Activated B cell treated with CpG ODN at 0.5 μM for 24 hours (primary cell): ENCODE measurements around the gene STRADA. TPM values are rescaled to one million over a fixed set of nuclear protein-coding genes. Genes with fewer than 3 reads are reported as not detected.
A peak's percentile ranks its signal among the peaks of the same experiment; 100 is the strongest.

Source experiments
- ATAC-seq: fragments of 200-7000 bp; cut with Tn5 transposase; one replicate; pipeline ENCODE4 v1.10.0; 2021; ENCODE audit warnings: low read depth, mild to moderate bottlenecking, moderate library complexity
- CTCF ChIA-PET: fragments of 350-600 bp; sonication (Branson Sonifier 250); formaldehyde crosslinking; loops from one replicate; lab custom pipeline; 2021; ENCODE audit warnings: antibody characterized with exemption; lab: Charles Lee
- POLR2A ChIA-PET: fragments of 350-600 bp; sonication (Branson Sonifier 250); formaldehyde crosslinking; loops from one replicate; lab custom pipeline; 2021; ENCODE audit warnings: antibody characterized with exemption; lab: Charles Lee
- DNase-seq: peaks from one replicate; pipeline ENCODE4 v3.0.0; 2022
- H3K27ac Mint-ChIP-seq: one replicate; pipeline ENCODE4 v1.8.0; 2020; ENCODE audit warnings: mixed read lengths
- H3K27me3 Mint-ChIP-seq: one replicate; pipeline ENCODE4 v1.8.0; 2021; ENCODE audit warnings: mixed read lengths
- H3K36me3 Mint-ChIP-seq: one replicate; pipeline ENCODE4 v1.8.0; 2021; ENCODE audit warnings: low read depth, mixed read lengths
- H3K4me1 Mint-ChIP-seq: one replicate; pipeline ENCODE4 v1.8.0; 2021; ENCODE audit warnings: mixed read lengths
- H3K4me3 Mint-ChIP-seq: one replicate; pipeline ENCODE4 v1.8.0; 2020; ENCODE audit warnings: mild to moderate bottlenecking, mixed read lengths
- H3K9me3 Mint-ChIP-seq: one replicate; pipeline ENCODE4 v1.8.0; 2020; ENCODE audit warnings: mixed read lengths
- intact Hi-C: fragments of 100-400 bp; cut with micrococcal nuclease; formaldehyde crosslinking; loops from one replicate; pipeline ENCODE4 v1.15.1; 2024
- total RNA-seq: library from RNA; stranded (reverse); gene quantifications from 2 replicates; pipeline ENCODE4 v1.2.3, GENCODE V29; 2022
- TF ChIP-seq, protein P1 (sequence below): fragments of 200-600 bp; IDR thresholded peaks from one replicate; pipeline ENCODE4 v1.8.0; 2022; ENCODE audit warnings: antibody characterized with exemption, mild to moderate bottlenecking

Gene STRADA
- total RNA-seq, 1 donor from 2014 or later: 80.2 TPM

GRCh38 chr17:63774969-63775265, 33.3 kb upstream of the STRADA start:
- intact Hi-C loops: loop anchor here (5.0 kb wide), 1 partner anchor 328 kb away; the partner anchor contains the start of gene CYB561
- H3K36me3 Mint-ChIP-seq: peaks cover 59% of the 10 kb centered on the region
- DNase-seq: no peak
- H3K27me3 Mint-ChIP-seq: no peaks in the 10 kb centered on the region
- H3K27ac Mint-ChIP-seq: peak overlapping the region; percentile 99
- no peaks in the 10 kb centered on the region for H3K9me3 Mint-ChIP-seq
- H3K4me3 Mint-ChIP-seq: peak overlapping the region; percentile 92
- TF ChIP-seq, protein P1, sequence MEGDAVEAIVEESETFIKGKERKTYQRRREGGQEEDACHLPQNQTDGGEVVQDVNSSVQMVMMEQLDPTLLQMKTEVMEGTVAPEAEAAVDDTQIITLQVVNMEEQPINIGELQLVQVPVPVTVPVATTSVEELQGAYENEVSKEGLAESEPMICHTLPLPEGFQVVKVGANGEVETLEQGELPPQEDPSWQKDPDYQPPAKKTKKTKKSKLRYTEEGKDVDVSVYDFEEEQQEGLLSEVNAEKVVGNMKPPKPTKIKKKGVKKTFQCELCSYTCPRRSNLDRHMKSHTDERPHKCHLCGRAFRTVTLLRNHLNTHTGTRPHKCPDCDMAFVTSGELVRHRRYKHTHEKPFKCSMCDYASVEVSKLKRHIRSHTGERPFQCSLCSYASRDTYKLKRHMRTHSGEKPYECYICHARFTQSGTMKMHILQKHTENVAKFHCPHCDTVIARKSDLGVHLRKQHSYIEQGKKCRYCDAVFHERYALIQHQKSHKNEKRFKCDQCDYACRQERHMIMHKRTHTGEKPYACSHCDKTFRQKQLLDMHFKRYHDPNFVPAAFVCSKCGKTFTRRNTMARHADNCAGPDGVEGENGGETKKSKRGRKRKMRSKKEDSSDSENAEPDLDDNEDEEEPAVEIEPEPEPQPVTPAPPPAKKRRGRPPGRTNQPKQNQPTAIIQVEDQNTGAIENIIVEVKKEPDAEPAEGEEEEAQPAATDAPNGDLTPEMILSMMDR: no peak
- peaks cover 63% of the 10 kb centered on the region for H3K4me1 Mint-ChIP-seq
- ChIA-PET CTCF (interaction anchor here (1.2 kb wide), 1 partner anchor 32 kb away, joined by 3 read pairs; no protein-coding TSS in a partner anchor), POLR2A (interaction anchor here (0.7 to 6.4 kb wide), 16 partner anchors 10 to 731 kb away, joined by 3 to 256 read pairs (median 16); partner anchors contain the start of genes CEP95, DCAF7, DDX5 and ICAM2)
- no peak for ATAC-seq

GRCh38 chr17:63774141-63774968, 32.8 kb upstream of the STRADA start, which contains the start of gene DDX42:
Gene DDX42 (plus strand): TSS chr17:63774170. CDS start chr17:63787050, 12,880 bp downstream.
- ATAC-seq (no peak), DNase-seq (no peak)
- H3K4me1 Mint-ChIP-seq: peaks cover 60% of the 10 kb centered on the region
- intact Hi-C loops: loop anchor here (5.0 kb wide), 1 partner anchor 327 kb away; the partner anchor contains the start of gene CYB561
- H3K27me3 Mint-ChIP-seq: no peaks in the 10 kb centered on the region
- peaks cover 55% of the 10 kb centered on the region for H3K36me3 Mint-ChIP-seq
- peak within 1 kb of the TSS; percentile 99 for H3K27ac Mint-ChIP-seq
- TF ChIP-seq, protein P1: no peak
- H3K4me3 Mint-ChIP-seq: peak within 1 kb of the TSS; percentile 92
- CTCF ChIA-PET: interaction anchor here (0.9 to 2.3 kb wide), 6 partner anchors 9 to 349 kb away, joined by 3 to 6 read pairs (median 4); no protein-coding TSS in a partner anchor
- POLR2A ChIA-PET: interaction anchor here (0.6 to 6.4 kb wide), 47 partner anchors 7 to 885 kb away, joined by 3 to 256 read pairs (median 6); partner anchors contain the start of genes CEP95, DCAF7, DDX5 and ICAM2
- no peaks in the 10 kb centered on the region for H3K9me3 Mint-ChIP-seq

- ChIA-PET CTCF (interaction anchor here (0.9 to 2.3 kb wide), 6 partner anchors 10 to 348 kb away, joined by 3 to 6 read pairs (median 4); no protein-coding TSS in a partner anchor), POLR2A (interaction anchor here (0.5 to 6.4 kb wide), 53 partner anchors 8 to 886 kb away, joined by 3 to 256 read pairs (median 5); partner anchors contain the start of genes CEP95, DCAF7, DDX5 and ICAM2)
- peak within 1 kb of the TSS; percentile 92 for H3K4me3 Mint-ChIP-seq
- H3K36me3 Mint-ChIP-seq: peaks cover 51% of the 10 kb centered on the region
- intact Hi-C loops: loop anchor here (1.0 to 5.0 kb wide), 9 partner anchors 23 to 326 kb away; partner anchors contain the start of genes CYB561, DCAF7, FTSJ3 and ICAM2
- no peaks in the 10 kb centered on the region for H3K27me3 Mint-ChIP-seq
- H3K27ac Mint-ChIP-seq: peak within 1 kb of the TSS; percentile 99
- peak; percentile 76 for ATAC-seq
- DNase-seq: peak; percentile 96
- TF ChIP-seq, protein P1: no peak
- H3K4me1 Mint-ChIP-seq: peaks cover 59% of the 10 kb centered on the region
- no peaks in the 10 kb centered on the region for H3K9me3 Mint-ChIP-seq
These were observed 31.9 kb upstream of the STRADA start, which contains the start of gene CCDC47 for GRCh38 chr17:63773272-63774140. Gene CCDC47 (minus strand): TSS chr17:63773597. CDS start chr17:63766175, 7,422 bp downstream.

GRCh38 chr17:63772801-63773271, 31.2 kb upstream of the STRADA start:
- Mint-ChIP-seq H3K9me3 (no peaks in the 10 kb centered on the region), H3K27ac (peak overlapping the region; percentile 99), H3K4me1 (peaks cover 58% of the 10 kb centered on the region), H3K27me3 (no peaks in the 10 kb centered on the region), H3K36me3 (peaks cover 48% of the 10 kb centered on the region), H3K4me3 (peak overlapping the region; percentile 92)
- POLR2A ChIA-PET: interaction anchor here (0.7 to 6.4 kb wide), 30 partner anchors 8 to 1814 kb away, joined by 3 to 256 read pairs (median 8); partner anchors contain the start of genes CEP95, DCAF7, DDX5 and ICAM2
- intact Hi-C loops: loop anchor here (1.0 to 5.0 kb wide), 9 partner anchors 22 to 326 kb away; partner anchors contain the start of genes CYB561, DCAF7, FTSJ3 and ICAM2
- no peak for ATAC-seq
- TF ChIP-seq, protein P1: no peak
- CTCF ChIA-PET: interaction anchor here (1.4 to 2.3 kb wide), 2 partner anchors 31 to 77 kb away, joined by 4 to 6 read pairs; no protein-coding TSS in a partner anchor
- no peak for DNase-seq
